ENCODE measurements around the gene APP. TPM values are rescaled to one million over a fixed set of nuclear protein-coding genes. Genes with fewer than 3 reads are reported as not detected.
A peak's percentile ranks its signal among the peaks of the same experiment; 100 is the strongest.
"Not testable (repeated sequence)": the region's sequence is repeated elsewhere in the genome, so short reads cannot be mapped to it uniquely, and the experiment has no call there.

The APP gene
- total RNA-seq, 1 experiment from 2014 or later: 75.9 TPM

- DNase-seq (ENCODE audit: low read depth): not testable (repeated sequence)
Measured at GRCh38 chr21:26023406-26023805, 147.2 kb downstream of the APP start.

- DNase-seq (ENCODE audit: low read depth): not testable (repeated sequence)
Measured at GRCh38 chr21:26022598-26023337, 147.8 kb downstream of the APP start.

- DNase-seq (ENCODE audit: low read depth): no peak
Measured at GRCh38 chr21:26020510-26020909, 150.1 kb downstream of the APP start.

- no peak for DNase-seq (ENCODE audit: low read depth)
Measured at GRCh38 chr21:26020081-26020480, 150.5 kb downstream of the APP start.

- DNase-seq (ENCODE audit: low read depth): no peak
Measured at GRCh38 chr21:26019236-26019635, 151.3 kb downstream of the APP start.

- DNase-seq (ENCODE audit: low read depth): no peak
Measured at GRCh38 chr21:26013970-26014369, 156.6 kb downstream of the APP start.

- not testable (repeated sequence) for DNase-seq (ENCODE audit: low read depth)
Measured at GRCh38 chr21:26012482-26012881, 158.1 kb downstream of the APP start.

- DNase-seq (ENCODE audit: low read depth): no peak
Measured at GRCh38 chr21:26011292-26011940, 159.2 kb downstream of the APP start.

GRCh38 chr21:26007951-26008498 is 162.5 kb downstream of the APP start:
- peak; percentile 8 for DNase-seq (ENCODE audit: low read depth)

- DNase-seq (ENCODE audit: low read depth): no peak
Measured at GRCh38 chr21:26005464-26005863, 165.1 kb downstream of the APP start.

- no peak for DNase-seq (ENCODE audit: low read depth)
Measured at GRCh38 chr21:26003404-26003803, 167.2 kb downstream of the APP start.

GRCh38 chr21:26001356-26001755 is 169.2 kb downstream of the APP start:
- no peak for DNase-seq (ENCODE audit: low read depth)

GRCh38 chr21:25999921-26000582 is 170.5 kb downstream of the APP start:
- DNase-seq (ENCODE audit: low read depth): no peak

GRCh38 chr21:25997788-25998611 is 172.6 kb downstream of the APP start:
- DNase-seq (ENCODE audit: low read depth): no peak

GRCh38 chr21:25995278-25995677 is 175.3 kb downstream of the APP start:
- DNase-seq (ENCODE audit: low read depth): no peak

GRCh38 chr21:25994758-25995163 is 175.8 kb downstream of the APP start:
- no peak for DNase-seq (ENCODE audit: low read depth)

- DNase-seq (ENCODE audit: low read depth): no peak
Measured at GRCh38 chr21:25988738-25989137, 181.8 kb downstream of the APP start.

GRCh38 chr21:25987531-25987930 is 183.0 kb downstream of the APP start:
- no peak for DNase-seq (ENCODE audit: low read depth)

GRCh38 chr21:25986928-25987327 is 183.6 kb downstream of the APP start:
- DNase-seq (ENCODE audit: low read depth): no peak

GRCh38 chr21:25985990-25986389 is 184.6 kb downstream of the APP start:
- no peak for DNase-seq (ENCODE audit: low read depth)

- DNase-seq (ENCODE audit: low read depth): no peak
Measured at GRCh38 chr21:25984538-25984937, 186.0 kb downstream of the APP start.

GRCh38 chr21:25983745-25984144 is 186.8 kb downstream of the APP start:
- peak; percentile 16 for DNase-seq (ENCODE audit: low read depth)
